ENCODE measurements around the gene HIGD1C. TPM values are rescaled to one million over a fixed set of nuclear protein-coding genes. Genes with fewer than 3 reads are reported as not detected.
"Not testable (repeated sequence)": the region's sequence is repeated elsewhere in the genome, so short reads cannot be mapped to it uniquely, and the experiment has no call there.

HIGD1C gene
- total RNA-seq, 1 donor from 2014 or later: not detected

DNA sequence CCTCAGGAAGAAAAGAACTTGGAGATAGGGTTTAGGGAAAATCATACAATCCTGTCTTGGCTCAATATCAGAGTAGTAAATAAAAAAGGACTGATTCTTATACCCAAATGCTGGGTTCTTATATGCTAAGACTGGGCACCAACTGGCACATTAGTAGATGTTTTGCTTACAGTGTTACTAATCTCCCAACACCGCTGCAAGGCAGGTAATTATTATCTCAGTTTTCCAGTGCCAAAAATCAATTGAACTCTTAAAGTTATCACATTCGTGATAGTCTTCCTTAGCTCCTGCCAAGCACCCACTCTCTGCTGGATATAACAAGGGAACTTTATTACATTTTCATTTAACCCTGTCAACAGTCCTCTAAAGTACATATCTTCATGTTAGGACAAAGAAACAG, 25.0 kb upstream of the HIGD1C start:
- H3K4me1 Mint-ChIP-seq (ENCODE audit: unreplicated experiment): peaks cover 52% of the 10 kb centered on the region
- no peak for DNase-seq (ENCODE audit: extremely low spot score, unreplicated experiment)
- no peaks in the 10 kb centered on the region for H3K27me3 Mint-ChIP-seq (ENCODE audit: unreplicated experiment)
- H3K27ac Mint-ChIP-seq (ENCODE audit: unreplicated experiment): no peak overlapping the region
- TF ChIP-seq, protein P1, sequence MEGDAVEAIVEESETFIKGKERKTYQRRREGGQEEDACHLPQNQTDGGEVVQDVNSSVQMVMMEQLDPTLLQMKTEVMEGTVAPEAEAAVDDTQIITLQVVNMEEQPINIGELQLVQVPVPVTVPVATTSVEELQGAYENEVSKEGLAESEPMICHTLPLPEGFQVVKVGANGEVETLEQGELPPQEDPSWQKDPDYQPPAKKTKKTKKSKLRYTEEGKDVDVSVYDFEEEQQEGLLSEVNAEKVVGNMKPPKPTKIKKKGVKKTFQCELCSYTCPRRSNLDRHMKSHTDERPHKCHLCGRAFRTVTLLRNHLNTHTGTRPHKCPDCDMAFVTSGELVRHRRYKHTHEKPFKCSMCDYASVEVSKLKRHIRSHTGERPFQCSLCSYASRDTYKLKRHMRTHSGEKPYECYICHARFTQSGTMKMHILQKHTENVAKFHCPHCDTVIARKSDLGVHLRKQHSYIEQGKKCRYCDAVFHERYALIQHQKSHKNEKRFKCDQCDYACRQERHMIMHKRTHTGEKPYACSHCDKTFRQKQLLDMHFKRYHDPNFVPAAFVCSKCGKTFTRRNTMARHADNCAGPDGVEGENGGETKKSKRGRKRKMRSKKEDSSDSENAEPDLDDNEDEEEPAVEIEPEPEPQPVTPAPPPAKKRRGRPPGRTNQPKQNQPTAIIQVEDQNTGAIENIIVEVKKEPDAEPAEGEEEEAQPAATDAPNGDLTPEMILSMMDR (IDR thresholded peaks at IDR 0.05): no peak
- peaks cover 13% of the 10 kb centered on the region for H3K36me3 Mint-ChIP-seq (ENCODE audit: unreplicated experiment)
- H3K4me3 Mint-ChIP-seq (ENCODE audit: unreplicated experiment): no peak overlapping the region
- no peaks in the 10 kb centered on the region for H3K9me3 Mint-ChIP-seq (ENCODE audit: unreplicated experiment)

DNA sequence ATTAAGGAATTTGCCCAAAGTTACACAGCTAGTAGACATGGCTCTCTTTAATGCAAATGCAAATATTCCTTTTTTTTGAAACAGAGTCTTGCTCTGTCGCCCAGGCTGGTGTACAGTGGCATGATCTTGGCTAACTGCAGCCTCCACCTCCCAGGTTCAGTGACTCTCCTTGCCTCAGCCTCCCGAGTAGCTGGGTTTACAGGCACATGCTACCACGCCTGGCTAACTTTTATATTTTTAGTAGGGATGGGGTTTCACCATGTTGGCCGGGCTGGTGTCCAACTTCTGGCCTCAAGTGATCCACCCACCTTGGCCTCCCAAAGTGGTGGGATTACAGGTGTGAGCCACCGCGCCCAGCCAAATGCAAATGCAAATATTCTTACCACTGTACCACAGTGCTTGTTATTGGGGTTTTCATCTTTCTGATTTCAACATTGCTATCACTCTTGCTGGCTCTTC, 24.5 kb upstream of the HIGD1C start:
- peak; percentile 46 for DNase-seq (ENCODE audit: extremely low spot score, unreplicated experiment)
- Mint-ChIP-seq H3K4me3 (ENCODE audit: unreplicated experiment) (no peak overlapping the region), H3K27ac (ENCODE audit: unreplicated experiment) (no peak overlapping the region), H3K36me3 (ENCODE audit: unreplicated experiment) (peaks cover 17% of the 10 kb centered on the region), H3K27me3 (ENCODE audit: unreplicated experiment) (peaks cover under 1% of the 10 kb centered on the region), H3K9me3 (ENCODE audit: unreplicated experiment) (no peaks in the 10 kb centered on the region), H3K4me1 (ENCODE audit: unreplicated experiment) (peaks cover 48% of the 10 kb centered on the region)
- TF ChIP-seq, protein P1 (IDR thresholded peaks at IDR 0.05): no peak

DNA sequence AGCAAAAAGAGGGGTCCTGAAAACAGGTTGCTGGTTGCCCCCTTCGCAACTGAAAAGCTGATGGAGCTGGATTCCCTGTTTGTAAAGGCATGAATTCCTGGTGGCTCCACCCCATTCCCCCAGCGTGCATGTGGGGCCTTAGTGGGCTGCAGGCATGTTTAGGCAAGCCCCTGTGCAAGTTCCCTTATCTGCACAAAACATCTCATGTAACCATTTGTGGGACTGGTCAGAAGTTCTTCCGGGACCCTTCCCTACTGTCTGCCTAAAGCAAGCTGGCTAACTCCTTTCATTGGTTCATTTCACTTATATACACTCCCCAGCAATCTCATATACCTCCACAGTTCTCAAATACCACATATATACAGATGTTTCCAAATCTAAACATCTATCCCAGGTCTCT, 24.0 kb upstream of the HIGD1C start:
- peak; percentile 62 for DNase-seq (ENCODE audit: extremely low spot score, unreplicated experiment)
- TF ChIP-seq, protein P1 (IDR thresholded peaks at IDR 0.05): no peak
- Mint-ChIP-seq H3K4me1 (ENCODE audit: unreplicated experiment) (peaks cover 42% of the 10 kb centered on the region), H3K36me3 (ENCODE audit: unreplicated experiment) (peaks cover 18% of the 10 kb centered on the region), H3K27me3 (ENCODE audit: unreplicated experiment) (peaks cover 2% of the 10 kb centered on the region), H3K4me3 (ENCODE audit: unreplicated experiment) (no peak overlapping the region), H3K27ac (ENCODE audit: unreplicated experiment) (no peak overlapping the region), H3K9me3 (ENCODE audit: unreplicated experiment) (no peaks in the 10 kb centered on the region)

DNA sequence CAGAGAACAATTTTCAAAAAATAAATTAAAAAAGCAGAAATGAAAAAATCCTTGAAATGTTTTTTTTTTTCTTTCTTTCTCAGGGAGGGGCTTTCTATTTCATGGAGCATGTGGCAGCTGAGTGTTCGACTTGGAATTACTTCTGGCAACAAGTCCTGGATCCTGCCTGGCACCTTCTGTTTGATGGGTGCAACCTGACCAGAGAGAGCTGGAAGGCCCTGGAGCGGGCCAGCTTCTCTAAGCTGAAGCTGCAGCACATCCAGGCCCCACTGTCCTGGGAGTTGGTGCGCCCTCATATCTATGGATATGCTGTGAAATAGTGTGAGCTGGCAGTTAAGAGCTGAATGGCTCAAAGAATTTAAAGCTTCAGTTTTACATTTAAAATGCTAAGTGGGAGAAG, 22.5 kb upstream of the HIGD1C start:
- peaks cover 33% of the 10 kb centered on the region for H3K4me1 Mint-ChIP-seq (ENCODE audit: unreplicated experiment)
- H3K27ac Mint-ChIP-seq (ENCODE audit: unreplicated experiment): no peak overlapping the region
- DNase-seq (ENCODE audit: extremely low spot score, unreplicated experiment): peak; percentile 51

DNA sequence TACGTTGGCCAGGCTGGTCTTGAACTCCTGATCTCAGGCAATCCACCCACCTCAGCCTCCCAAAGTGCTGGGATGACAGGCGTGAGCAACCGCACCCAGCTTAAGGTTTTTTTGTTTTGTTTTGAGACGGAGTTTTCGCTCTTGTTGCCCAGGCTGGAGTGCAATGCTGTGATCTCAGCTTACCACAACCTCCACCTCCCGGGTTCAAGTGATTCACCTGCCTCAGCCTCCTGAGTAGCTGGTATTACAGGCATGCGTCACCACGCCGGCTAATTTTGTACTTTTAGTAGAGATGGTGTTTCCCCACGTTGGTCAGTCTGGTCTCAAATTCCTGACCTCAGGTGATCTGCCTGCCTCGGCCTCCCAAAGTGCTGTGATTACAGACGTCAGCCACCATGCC, 21.9 kb upstream of the HIGD1C start:
- H3K27ac Mint-ChIP-seq (ENCODE audit: unreplicated experiment); H3K4me3 Mint-ChIP-seq (ENCODE audit: unreplicated experiment); H3K9me3 Mint-ChIP-seq (ENCODE audit: unreplicated experiment); H3K27me3 Mint-ChIP-seq (ENCODE audit: unreplicated experiment): not testable (repeated sequence)
- DNase-seq (ENCODE audit: extremely low spot score, unreplicated experiment): peak; percentile 32
- peaks cover 29% of the 10 kb centered on the region for H3K4me1 Mint-ChIP-seq (ENCODE audit: unreplicated experiment)
- H3K36me3 Mint-ChIP-seq (ENCODE audit: unreplicated experiment): peaks cover 18% of the 10 kb centered on the region

More for the DNA sequence above, 22.5 kb upstream of the HIGD1C start:
- no peaks in the 10 kb centered on the region for H3K9me3 Mint-ChIP-seq (ENCODE audit: unreplicated experiment)
- H3K4me3 Mint-ChIP-seq (ENCODE audit: unreplicated experiment): no peak overlapping the region
- TF ChIP-seq, protein P1 (IDR thresholded peaks at IDR 0.05): no peak
- H3K27me3 Mint-ChIP-seq (ENCODE audit: unreplicated experiment): peaks cover 2% of the 10 kb centered on the region
- H3K36me3 Mint-ChIP-seq (ENCODE audit: unreplicated experiment): peaks cover 18% of the 10 kb centered on the region

DNA sequence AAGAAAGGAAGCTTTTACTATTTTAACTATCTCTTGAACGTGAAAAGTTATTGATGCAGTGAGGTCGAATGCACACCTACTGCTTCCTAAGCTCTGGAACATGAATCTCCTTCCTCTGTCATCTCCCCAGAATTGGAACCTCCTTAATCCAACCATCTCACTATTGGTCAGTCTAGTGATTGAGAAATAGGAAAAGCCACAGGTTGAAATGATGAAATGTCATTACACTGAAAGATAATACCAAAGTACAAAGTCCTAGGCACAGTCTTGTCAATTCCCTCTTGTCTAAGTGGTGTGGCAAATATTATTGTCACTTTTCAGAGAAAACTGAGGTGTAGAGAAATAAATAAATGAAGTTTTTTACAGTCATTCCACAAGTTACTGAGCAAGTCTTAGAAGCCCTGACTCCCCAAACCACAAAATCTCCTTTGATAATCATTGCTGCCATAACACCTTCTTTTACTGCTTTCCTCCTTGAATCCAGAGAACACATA, 19.5 kb upstream of the HIGD1C start:
- no peak overlapping the region for H3K27ac Mint-ChIP-seq (ENCODE audit: unreplicated experiment)
- peaks cover 2% of the 10 kb centered on the region for H3K27me3 Mint-ChIP-seq (ENCODE audit: unreplicated experiment)
- peaks cover 12% of the 10 kb centered on the region for H3K4me1 Mint-ChIP-seq (ENCODE audit: unreplicated experiment)
- H3K36me3 Mint-ChIP-seq (ENCODE audit: unreplicated experiment): peaks cover 18% of the 10 kb centered on the region
- no peak overlapping the region for H3K4me3 Mint-ChIP-seq (ENCODE audit: unreplicated experiment)
- no peaks in the 10 kb centered on the region for H3K9me3 Mint-ChIP-seq (ENCODE audit: unreplicated experiment)
- DNase-seq (ENCODE audit: extremely low spot score, unreplicated experiment): no peak
- TF ChIP-seq, protein P1 (IDR thresholded peaks at IDR 0.05): no peak
